ENCODE results near the gene LCAT. TPM values are rescaled to one million over a fixed set of nuclear protein-coding genes. Genes with fewer than 3 reads are reported as not detected.

LCAT gene
- total RNA-seq, 5 donors from 2014 or later (not counting 1 experiment from before 2014, with no cell fraction given), result 9.8 to 20.7 (median 18.7) TPM

DNA sequence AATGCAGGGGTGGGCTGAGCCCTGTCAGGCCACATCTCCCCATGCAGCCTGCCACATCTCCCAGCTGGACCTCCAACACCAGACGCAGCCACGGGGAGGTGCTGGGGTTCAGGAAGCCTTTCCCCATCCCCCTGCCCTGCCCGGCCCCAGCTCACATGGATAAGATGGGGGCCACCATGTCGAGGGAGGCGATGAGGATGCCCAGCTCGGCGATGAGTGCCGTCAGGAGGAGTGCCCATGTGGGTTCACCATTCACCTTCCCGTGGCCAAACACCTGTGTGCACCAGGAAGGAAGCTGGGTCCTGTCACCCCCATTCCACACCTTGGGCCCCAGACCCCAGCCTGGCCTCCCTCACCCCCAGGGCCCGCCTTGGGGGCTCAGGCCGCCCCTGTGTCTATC lies 5.7 kb upstream of the LCAT start:
- H3K4me3 ChIP-seq (ENCODE audit: control insufficient read depth in 1 of 2, extremely low read depth in 1 of 2, low read length in 1 of 2), result no peak overlapping the region

DNA sequence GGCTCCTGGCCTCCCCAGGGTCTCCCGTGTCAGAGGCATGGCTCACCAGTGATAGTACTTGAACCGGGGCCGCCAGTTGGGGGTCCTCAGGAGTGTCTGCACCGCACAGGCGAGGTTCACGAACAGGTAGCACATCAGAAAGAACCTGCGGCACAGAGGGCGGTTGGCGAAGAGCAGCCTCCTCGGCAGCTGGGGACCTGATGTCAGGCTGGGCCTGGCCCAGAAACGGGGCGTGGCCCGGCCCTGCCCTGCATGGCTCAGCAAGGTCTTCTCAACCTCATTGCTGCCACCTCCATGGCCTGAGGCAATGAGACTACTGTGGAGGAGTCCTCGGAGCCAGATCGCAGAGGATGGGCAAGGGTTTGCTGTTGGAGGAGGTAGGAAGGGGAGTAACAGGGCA lies 4.1 kb upstream of the LCAT start:
- peaks cover 17% of the 10 kb centered on the region for H3K36me3 Mint-ChIP-seq
- peaks cover 0 to 2% of the 10 kb centered on the region in 2 experiments for H3K4me1 ChIP-seq (ENCODE audit: control insufficient read depth in 1 of 2, extremely low read depth in 1 of 2, insufficient read depth in 2 of 2, low read length in 2 of 2)
- no peaks in the 10 kb centered on the region for H3K27me3 ChIP-seq (replicated peaks in 1 of 2; ENCODE audit: control insufficient read depth in 2 of 2, extremely low read depth in 1 of 2, insufficient read depth in 2 of 2, low read length in 1 of 2)
- H3K9me3 Mint-ChIP-seq, result no peaks in the 10 kb centered on the region
- ATAC-seq (replicated peaks in 1 of 4) (no peak), DNase-seq (no peak)
- H3K27me3 Mint-ChIP-seq, result no peaks in the 10 kb centered on the region
- H3K27ac Mint-ChIP-seq, result no peak overlapping the region
- ChIA-PET CTCF (no interaction called here), POLR2A (no interaction called here)
- H3K27ac ChIP-seq (ENCODE audit: low read length), result no peak overlapping the region
- H3K4me3 Mint-ChIP-seq, result no peak overlapping the region
- peaks cover 0 to 5% (median 0%) of the 10 kb centered on the region in 3 donors for H3K4me1 Mint-ChIP-seq
- no peaks in the 10 kb centered on the region for H3K9me3 ChIP-seq
- H3K36me3 ChIP-seq (ENCODE audit: control insufficient read depth in 2 of 2, extremely low read depth in 1 of 2, insufficient read depth in 1 of 2, low read length in 1 of 2), result peaks cover 16 to 48% of the 10 kb centered on the region in 2 donors
- WGBS (ENCODE audit: insufficient coverage), result 97% methylated on average over 13 of the region's 15 CpGs
- no peak overlapping the region for H3K4me3 ChIP-seq (ENCODE audit: control insufficient read depth in 1 of 2, extremely low read depth in 1 of 2, low read length in 1 of 2)

More for the DNA sequence above, 5.7 kb upstream of the LCAT start:
- CTCF ChIA-PET, result interaction anchor here in 1 of 2 donors (0.7 kb wide), 1 partner anchor 28 kb away, joined by 3 read pairs; no protein-coding TSS in a partner anchor
- Mint-ChIP-seq H3K9me3 (no peaks in the 10 kb centered on the region), H3K27ac (no peak overlapping the region), H3K4me3 (no peak overlapping the region), H3K27me3 (no peaks in the 10 kb centered on the region), H3K4me1 (peaks cover 0 to 5% (median 0%) of the 10 kb centered on the region in 3 donors), H3K36me3 (peaks cover 24% of the 10 kb centered on the region)
- Histone ChIP-seq H3K9me3 (no peaks in the 10 kb centered on the region), H3K4me1 (ENCODE audit: control insufficient read depth in 1 of 2, extremely low read depth in 1 of 2, insufficient read depth in 2 of 2, low read length in 2 of 2) (peaks cover 0 to 2% of the 10 kb centered on the region in 2 experiments), H3K27me3 (replicated peaks in 1 of 2; ENCODE audit: control insufficient read depth in 2 of 2, extremely low read depth in 1 of 2, insufficient read depth in 2 of 2, low read length in 1 of 2) (no peaks in the 10 kb centered on the region), H3K36me3 (ENCODE audit: control insufficient read depth in 2 of 2, extremely low read depth in 1 of 2, insufficient read depth in 1 of 2, low read length in 1 of 2) (peaks cover 19 to 48% of the 10 kb centered on the region in 2 donors), H3K27ac (ENCODE audit: low read length) (no peak overlapping the region)
- POLR2A ChIA-PET, result interaction anchor here in 1 of 2 donors (0.6 kb wide), 1 partner anchor 358 kb away, joined by 3 read pairs; no protein-coding TSS in a partner anchor
- 94% methylated on average over 9 of the region's 11 CpGs for WGBS (ENCODE audit: insufficient coverage)
- ATAC-seq (replicated peaks in 1 of 4), result no peak
- DNase-seq, result no peak

GRCh38 chr16:67946966-67947558 lies 3.1 kb upstream of the LCAT start:
- ATAC-seq (replicated peaks in 1 of 4) (no peak), DNase-seq (no peak)
- WGBS (ENCODE audit: insufficient coverage), result 96% methylated on average over 19 of the region's 28 CpGs
- no peak overlapping the region for H3K4me3 ChIP-seq (ENCODE audit: control insufficient read depth in 1 of 2, extremely low read depth in 1 of 2, low read length in 1 of 2)
- no peaks in the 10 kb centered on the region for H3K9me3 ChIP-seq
- ChIA-PET CTCF (interaction anchor here in 1 of 2 donors (0.6 kb wide), 2 partner anchors 280 to 499 kb away, joined by 3 read pairs; no protein-coding TSS in a partner anchor), POLR2A (no interaction called here)
- H3K27ac ChIP-seq (ENCODE audit: low read length), result no peak overlapping the region
- Mint-ChIP-seq H3K9me3 (no peaks in the 10 kb centered on the region), H3K36me3 (peaks cover 16% of the 10 kb centered on the region), H3K27ac (no peak overlapping the region), H3K4me3 (no peak overlapping the region), H3K27me3 (no peaks in the 10 kb centered on the region), H3K4me1 (peaks cover 2 to 7% (median 2%) of the 10 kb centered on the region in 3 donors)
- H3K36me3 ChIP-seq (ENCODE audit: control insufficient read depth in 2 of 2, extremely low read depth in 1 of 2, insufficient read depth in 1 of 2, low read length in 1 of 2), result peaks cover 16 to 47% of the 10 kb centered on the region in 2 donors
- H3K4me1 ChIP-seq (ENCODE audit: control insufficient read depth in 1 of 2, extremely low read depth in 1 of 2, insufficient read depth in 2 of 2, low read length in 2 of 2), result peaks cover 0 to 12% of the 10 kb centered on the region in 2 experiments
- no peaks in the 10 kb centered on the region for H3K27me3 ChIP-seq (replicated peaks in 1 of 2; ENCODE audit: control insufficient read depth in 2 of 2, extremely low read depth in 1 of 2, insufficient read depth in 2 of 2, low read length in 1 of 2)

GRCh38 chr16:67946128-67946569 lies 2.2 kb upstream of the LCAT start:
- Mint-ChIP-seq H3K27ac (no peak overlapping the region), H3K4me3 (no peak overlapping the region), H3K27me3 (no peaks in the 10 kb centered on the region), H3K4me1 (peaks cover 9 to 14% (median 9%) of the 10 kb centered on the region in 3 donors), H3K36me3 (peaks cover 12% of the 10 kb centered on the region), H3K9me3 (no peaks in the 10 kb centered on the region)
- DNase-seq (no peak), ATAC-seq (replicated peaks in 1 of 4) (no peak)
- Histone ChIP-seq H3K27ac (ENCODE audit: low read length) (no peak overlapping the region), H3K27me3 (replicated peaks in 1 of 2; ENCODE audit: control insufficient read depth in 2 of 2, extremely low read depth in 1 of 2, insufficient read depth in 2 of 2, low read length in 1 of 2) (no peaks in the 10 kb centered on the region), H3K9me3 (no peaks in the 10 kb centered on the region), H3K4me3 (ENCODE audit: control insufficient read depth in 1 of 2, extremely low read depth in 1 of 2, low read length in 1 of 2) (no peak overlapping the region), H3K4me1 (ENCODE audit: control insufficient read depth in 1 of 2, extremely low read depth in 1 of 2, insufficient read depth in 2 of 2, low read length in 2 of 2) (peaks cover 0 to 21% of the 10 kb centered on the region in 2 experiments), H3K36me3 (ENCODE audit: control insufficient read depth in 2 of 2, extremely low read depth in 1 of 2, insufficient read depth in 1 of 2, low read length in 1 of 2) (peaks cover 8 to 38% of the 10 kb centered on the region in 2 donors)
- CTCF ChIA-PET, result interaction anchor here (0.6 to 0.7 kb wide), 2 partner anchors 498 to 827 kb away, joined by 3 read pairs; no protein-coding TSS in a partner anchor
- WGBS (ENCODE audit: insufficient coverage), result 98% methylated on average over 13 of the region's 20 CpGs
- POLR2A ChIA-PET, result no interaction called here

DNA sequence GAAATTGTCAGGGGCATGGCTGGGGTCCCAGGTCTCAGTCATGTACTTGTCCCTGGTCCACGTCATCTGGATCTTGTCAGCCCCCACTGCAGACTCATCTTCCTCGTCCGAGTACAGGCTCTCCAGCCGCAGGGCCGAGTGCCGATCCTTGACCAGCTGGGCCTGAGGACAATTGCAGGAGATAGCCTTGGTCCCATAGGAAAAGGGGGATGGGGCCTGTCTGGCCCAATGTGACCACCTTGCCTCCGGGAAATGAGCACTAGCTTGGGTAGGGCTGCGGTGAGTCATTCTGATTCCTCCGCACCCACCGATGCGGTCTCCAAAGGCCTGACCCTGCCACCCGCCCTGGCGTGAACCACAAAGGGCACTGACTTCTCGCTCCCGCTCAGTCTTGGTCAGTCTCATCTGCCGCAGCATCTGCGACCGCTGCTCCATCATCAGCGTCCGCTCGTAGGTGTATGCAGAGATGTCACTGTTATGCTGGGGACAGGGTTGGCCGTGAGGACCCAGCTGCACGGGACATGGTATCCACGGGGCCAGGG lies 1.5 kb upstream of the LCAT start:
- no peak overlapping the region for H3K4me3 Mint-ChIP-seq
- ChIA-PET CTCF (interaction anchor here (0.6 to 0.7 kb wide), 2 partner anchors 174 to 826 kb away, joined by 3 to 5 read pairs; no protein-coding TSS in a partner anchor), POLR2A (no interaction called here)
- no peaks in the 10 kb centered on the region for H3K27me3 Mint-ChIP-seq
- Histone ChIP-seq H3K27me3 (replicated peaks in 1 of 2; ENCODE audit: control insufficient read depth in 2 of 2, extremely low read depth in 1 of 2, insufficient read depth in 2 of 2, low read length in 1 of 2) (no peaks in the 10 kb centered on the region), H3K4me1 (ENCODE audit: control insufficient read depth in 1 of 2, extremely low read depth in 1 of 2, insufficient read depth in 2 of 2, low read length in 2 of 2) (peaks cover 0 to 26% of the 10 kb centered on the region in 2 experiments), H3K9me3 (no peaks in the 10 kb centered on the region), H3K4me3 (ENCODE audit: control insufficient read depth in 1 of 2, extremely low read depth in 1 of 2, low read length in 1 of 2) (no peak overlapping the region), H3K36me3 (ENCODE audit: control insufficient read depth in 2 of 2, extremely low read depth in 1 of 2, insufficient read depth in 1 of 2, low read length in 1 of 2) (peaks cover 6 to 33% of the 10 kb centered on the region in 2 donors), H3K27ac (ENCODE audit: low read length) (no peak overlapping the region)
- DNase-seq, result no peak
- peaks cover 12% of the 10 kb centered on the region for H3K36me3 Mint-ChIP-seq
- no peaks in the 10 kb centered on the region for H3K9me3 Mint-ChIP-seq
- WGBS (ENCODE audit: insufficient coverage), result 94% methylated on average over 20 of the region's 24 CpGs
- no peak overlapping the region for H3K27ac Mint-ChIP-seq
- ATAC-seq (replicated peaks in 1 of 4), result no peak
- peaks cover 12 to 19% (median 15%) of the 10 kb centered on the region in 3 donors for H3K4me1 Mint-ChIP-seq

DNA sequence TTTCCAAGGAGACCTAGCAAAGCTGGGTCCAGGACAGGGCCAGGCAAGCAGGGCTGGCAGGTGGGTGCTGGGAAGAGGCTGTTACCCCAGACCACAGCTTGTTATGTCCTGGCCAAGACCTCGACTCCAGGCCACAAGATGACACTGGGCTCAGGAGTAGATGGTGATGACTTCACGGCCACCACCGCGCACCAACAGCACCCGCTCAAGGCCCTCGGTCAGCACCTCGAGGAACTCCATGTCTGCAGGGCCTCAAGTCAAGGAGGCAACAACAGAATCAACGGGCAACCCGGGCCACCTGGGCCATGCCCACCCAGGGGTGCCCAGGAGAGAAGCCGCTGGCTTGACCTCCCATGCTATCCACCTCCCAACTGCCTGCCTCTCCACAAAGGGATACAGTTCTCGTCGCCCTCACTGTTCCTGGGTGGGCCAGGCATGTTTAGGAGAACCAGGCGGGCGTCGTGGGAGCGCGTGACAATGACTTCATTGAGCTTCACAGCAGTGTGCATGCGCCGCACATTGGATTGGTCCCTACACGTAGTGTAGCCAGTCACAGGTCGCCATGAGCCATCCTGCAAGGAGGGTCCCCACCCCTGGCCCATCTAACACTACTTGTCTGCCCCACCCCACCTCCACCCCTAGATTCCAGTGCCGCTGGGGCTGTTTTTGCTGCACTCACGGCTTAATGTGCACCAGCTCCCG lies 921 bp upstream of the LCAT start:
- Mint-ChIP-seq H3K4me1 (peaks cover 19 to 25% (median 21%) of the 10 kb centered on the region in 3 donors), H3K27me3 (no peaks in the 10 kb centered on the region), H3K36me3 (peaks cover 12% of the 10 kb centered on the region), H3K9me3 (no peaks in the 10 kb centered on the region), H3K4me3 (no peak overlapping the region), H3K27ac (no peak overlapping the region)
- H3K27ac ChIP-seq (ENCODE audit: low read length), result no peak overlapping the region
- no peaks in the 10 kb centered on the region for H3K27me3 ChIP-seq (replicated peaks in 1 of 2; ENCODE audit: control insufficient read depth in 2 of 2, extremely low read depth in 1 of 2, insufficient read depth in 2 of 2, low read length in 1 of 2)
- WGBS (ENCODE audit: insufficient coverage), result 96% methylated on average over 24 of the region's 24 CpGs
- peaks cover 6 to 30% of the 10 kb centered on the region in 2 donors for H3K36me3 ChIP-seq (ENCODE audit: control insufficient read depth in 2 of 2, extremely low read depth in 1 of 2, insufficient read depth in 1 of 2, low read length in 1 of 2)
- peaks cover 0 to 32% of the 10 kb centered on the region in 2 experiments for H3K4me1 ChIP-seq (ENCODE audit: control insufficient read depth in 1 of 2, extremely low read depth in 1 of 2, insufficient read depth in 2 of 2, low read length in 2 of 2)
- ChIA-PET CTCF (interaction anchor here (0.6 to 0.7 kb wide), 2 partner anchors 17 to 175 kb away, joined by 3 to 5 read pairs; no protein-coding TSS in a partner anchor), POLR2A (no interaction called here)
- ATAC-seq (replicated peaks in 1 of 4), result no peak
- no peak for DNase-seq
- H3K4me3 ChIP-seq (ENCODE audit: control insufficient read depth in 1 of 2, extremely low read depth in 1 of 2, low read length in 1 of 2), result no peak overlapping the region
- no peaks in the 10 kb centered on the region for H3K9me3 ChIP-seq
